Activated CD4-positive, alpha-beta memory T cell treated with anti-CD3 and anti-CD28 coated beads, Interleukin-2, amount 10 ng/mL, durations not matched to agents 7 days and 5 days (primary cell): ENCODE measurements around the gene SLC12A5. TPM values are rescaled to one million over a fixed set of nuclear protein-coding genes. Genes with fewer than 3 reads are reported as not detected.

Experiments
- CTCF ChIA-PET: fragments of 350-600 bp; sonication (Branson Sonifier 250); formaldehyde crosslinking; loops from one replicate; lab custom pipeline; 2021; ENCODE audit warnings: antibody characterized with exemption, inconsistent platforms; lab: Charles Lee
- POLR2A ChIA-PET: fragments of 350-600 bp; sonication (Branson Sonifier 250); formaldehyde crosslinking; loops from one replicate; lab custom pipeline; 2021; ENCODE audit warnings: antibody characterized with exemption; lab: Charles Lee
- DNase-seq: peaks from one replicate; pipeline ENCODE4 v3.0.0-alpha.2; 2020
- H3K27ac Mint-ChIP-seq: one replicate; pipeline ENCODE4 v1.8.0; 2021; ENCODE audit warnings: mild to moderate bottlenecking, mixed read lengths
- H3K27me3 Mint-ChIP-seq: one replicate; pipeline ENCODE4 v1.8.0; 2021; ENCODE audit warnings: mixed read lengths
- H3K36me3 Mint-ChIP-seq: one replicate; pipeline ENCODE4 v1.8.0; 2021; ENCODE audit warnings: low read depth, mixed read lengths
- H3K4me1 Mint-ChIP-seq: one replicate; pipeline ENCODE4 v1.8.0; 2021; ENCODE audit warnings: mixed read lengths
- H3K4me3 Mint-ChIP-seq: one replicate; pipeline ENCODE4 v1.8.0; 2021; ENCODE audit warnings: mild to moderate bottlenecking, mixed read lengths
- H3K9me3 Mint-ChIP-seq: one replicate; pipeline ENCODE4 v1.8.0; 2021; ENCODE audit warnings: mixed read lengths
- total RNA-seq, 2 experiments: library from RNA; stranded (reverse); gene quantifications; one replicate each; pipeline ENCODE4 v1.2.3, GENCODE V29; 2021

The SLC12A5 gene
- total RNA-seq, 2 experiments from 2014 or later, result 0.53 TPM; not detected in 1

DNA sequence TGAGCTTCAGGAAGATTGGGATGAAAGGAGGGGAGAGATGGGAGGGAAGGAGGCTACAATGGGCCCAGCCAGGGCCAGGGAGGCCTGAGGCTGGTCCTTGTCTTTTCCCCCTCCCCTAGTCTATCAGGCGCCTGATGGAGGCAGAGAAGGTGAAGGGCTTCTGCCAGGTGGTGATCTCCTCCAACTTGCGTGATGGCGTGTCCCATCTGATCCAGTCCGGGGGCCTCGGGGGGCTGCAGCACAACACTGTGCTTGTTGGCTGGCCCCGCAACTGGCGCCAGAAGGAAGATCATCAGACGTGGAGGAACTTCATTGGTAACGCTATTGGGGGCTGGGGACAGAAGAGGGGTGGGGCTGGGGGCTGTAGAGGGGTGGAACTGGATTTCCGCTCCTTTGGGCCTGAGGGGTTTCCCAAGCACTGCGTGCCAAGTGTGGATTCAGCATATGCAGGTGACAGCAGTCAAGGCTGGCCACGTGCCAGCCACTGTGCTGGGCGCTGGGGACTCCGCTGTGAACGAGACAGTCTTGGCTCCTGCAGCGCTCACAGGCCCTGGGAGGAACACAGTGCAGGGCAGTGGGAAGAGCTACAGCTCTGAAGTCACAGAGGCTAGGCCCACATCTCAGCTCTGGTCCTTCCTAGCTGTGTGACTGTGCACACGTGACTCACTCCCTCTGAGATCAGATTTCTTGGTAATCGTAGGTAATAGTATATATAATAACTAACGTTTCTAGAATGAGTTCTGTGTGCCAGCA lies 22.7 kb downstream of the SLC12A5 start:
- ChIA-PET CTCF (no interaction called here), POLR2A (no interaction called here)
- Mint-ChIP-seq H3K4me1 (no peaks in the 10 kb centered on the region), H3K27ac (no peak overlapping the region), H3K36me3 (no peaks in the 10 kb centered on the region), H3K4me3 (no peak overlapping the region), H3K27me3 (peaks cover 24% of the 10 kb centered on the region), H3K9me3 (no peaks in the 10 kb centered on the region)
- DNase-seq, result no peak

DNA sequence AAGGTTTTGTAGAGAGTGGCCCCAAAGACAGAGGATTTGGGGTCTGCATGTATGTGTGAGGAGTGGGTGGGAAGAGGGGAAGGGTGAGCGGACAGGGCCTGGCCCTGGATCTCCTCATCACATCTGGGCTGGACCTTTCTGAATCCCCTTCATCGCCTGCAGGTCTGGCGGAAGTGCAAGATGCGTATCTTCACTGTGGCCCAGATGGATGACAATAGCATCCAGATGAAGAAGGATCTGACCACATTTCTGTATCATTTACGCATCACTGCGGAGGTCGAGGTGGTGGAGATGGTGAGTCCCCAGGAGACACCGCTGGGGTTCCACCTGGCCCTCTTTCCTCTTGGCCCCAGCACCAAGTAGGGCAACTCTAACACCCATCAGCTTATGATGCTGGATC lies 24.4 kb downstream of the SLC12A5 start:
- Mint-ChIP-seq H3K27ac (no peak overlapping the region), H3K9me3 (no peaks in the 10 kb centered on the region)

DNA sequence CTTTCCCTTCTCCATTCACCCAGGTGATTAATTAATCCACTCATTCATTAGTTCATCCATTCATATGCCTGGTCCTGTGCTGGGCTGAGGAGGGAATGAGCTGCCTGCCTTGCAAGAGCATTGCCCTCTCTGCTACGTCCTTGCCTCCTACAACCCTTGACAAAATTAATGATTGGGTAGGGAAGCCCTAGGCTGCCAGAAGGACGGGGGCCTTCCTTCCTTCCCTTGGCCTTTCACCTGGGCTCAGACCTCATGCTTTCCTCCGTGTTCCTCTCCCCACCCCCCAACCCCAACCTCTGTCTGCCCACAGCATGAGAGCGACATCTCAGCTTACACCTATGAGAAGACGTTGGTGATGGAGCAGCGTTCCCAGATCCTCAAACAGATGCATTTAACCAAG lies 25.6 kb downstream of the SLC12A5 start:
- H3K36me3 Mint-ChIP-seq, result peaks cover 11% of the 10 kb centered on the region
- no peaks in the 10 kb centered on the region for H3K9me3 Mint-ChIP-seq
- ChIA-PET CTCF (no interaction called here), POLR2A (no interaction called here)
- H3K27ac Mint-ChIP-seq, result no peak overlapping the region
- no peak for DNase-seq
- peaks cover 15% of the 10 kb centered on the region for H3K4me1 Mint-ChIP-seq
- H3K27me3 Mint-ChIP-seq, result peaks cover 39% of the 10 kb centered on the region
- H3K4me3 Mint-ChIP-seq, result no peak overlapping the region

More for the DNA sequence above, 24.4 kb downstream of the SLC12A5 start:
- no peak for DNase-seq
- POLR2A ChIA-PET, result no interaction called here
- Mint-ChIP-seq H3K36me3 (peaks cover 4% of the 10 kb centered on the region), H3K4me1 (peaks cover 5% of the 10 kb centered on the region), H3K4me3 (no peak overlapping the region), H3K27me3 (peaks cover 36% of the 10 kb centered on the region)
- CTCF ChIA-PET, result no interaction called here

DNA sequence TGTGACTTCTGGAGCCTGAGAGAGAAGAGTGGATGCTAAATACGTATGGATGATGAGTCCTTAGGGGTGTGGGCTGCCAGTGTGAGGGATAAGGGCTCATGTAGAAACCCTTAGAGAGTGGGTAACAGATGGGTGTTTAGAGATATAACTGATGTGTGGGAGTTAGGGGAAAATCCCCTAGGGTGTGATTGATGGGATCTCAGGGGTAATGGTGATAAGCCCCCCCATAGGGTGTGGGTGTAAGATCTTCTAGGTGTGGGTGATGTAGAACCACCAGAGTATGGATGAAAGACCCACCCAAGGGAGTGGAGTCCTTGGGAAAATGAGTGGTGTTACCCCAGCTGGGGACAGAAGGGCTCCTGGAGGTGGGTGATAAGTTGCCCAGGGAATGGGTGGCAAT lies 26.3 kb downstream of the SLC12A5 start:
- H3K4me1 Mint-ChIP-seq, result peaks cover 21% of the 10 kb centered on the region
- H3K27me3 Mint-ChIP-seq, result peaks cover 39% of the 10 kb centered on the region
- POLR2A ChIA-PET, result no interaction called here
- H3K27ac Mint-ChIP-seq, result no peak overlapping the region
- peaks cover 15% of the 10 kb centered on the region for H3K36me3 Mint-ChIP-seq
- H3K9me3 Mint-ChIP-seq, result no peaks in the 10 kb centered on the region
- H3K4me3 Mint-ChIP-seq, result no peak overlapping the region
- CTCF ChIA-PET, result no interaction called here
- DNase-seq, result no peak

DNA sequence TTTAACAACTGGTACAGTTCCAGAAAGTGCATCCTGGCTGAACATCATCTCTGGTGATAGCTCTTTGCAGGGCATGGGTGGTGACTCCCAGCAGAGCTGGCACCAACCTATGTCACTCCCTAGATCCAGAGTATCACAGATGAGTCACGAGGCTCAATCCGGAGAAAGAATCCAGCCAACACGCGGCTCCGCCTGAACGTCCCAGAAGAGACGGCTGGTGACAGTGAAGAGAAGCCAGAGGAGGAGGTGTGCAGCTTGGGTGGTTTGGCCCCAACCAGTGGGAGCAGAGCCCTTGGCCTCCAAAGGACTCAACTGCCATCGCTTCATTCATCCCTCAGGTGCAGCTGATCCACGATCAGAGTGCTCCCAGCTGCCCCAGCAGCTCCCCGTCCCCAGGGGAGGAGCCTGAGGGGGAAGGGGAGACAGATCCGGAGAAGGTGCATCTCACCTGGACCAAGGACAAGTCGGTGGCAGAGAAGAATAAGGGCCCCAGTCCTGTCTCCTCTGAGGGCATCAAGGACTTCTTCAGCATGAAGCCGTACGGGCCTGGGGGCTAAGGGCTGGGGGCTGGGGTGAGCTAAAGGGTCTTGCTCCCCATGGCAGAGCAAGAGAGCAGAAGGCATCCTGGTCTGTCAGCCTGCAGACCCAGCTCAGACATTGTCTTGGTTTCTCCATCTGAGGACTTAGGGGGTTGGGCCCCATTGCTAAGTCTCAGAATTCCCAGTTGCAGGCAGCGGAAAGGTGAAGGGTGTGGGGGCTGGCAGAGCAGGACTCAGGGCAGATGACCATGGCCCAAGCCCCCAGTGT lies 27.2 kb downstream of the SLC12A5 start:
- CTCF ChIA-PET, result no interaction called here
- Mint-ChIP-seq H3K9me3 (no peaks in the 10 kb centered on the region), H3K4me3 (no peak overlapping the region), H3K36me3 (peaks cover 23% of the 10 kb centered on the region), H3K27ac (no peak overlapping the region), H3K27me3 (peaks cover 39% of the 10 kb centered on the region), H3K4me1 (peaks cover 31% of the 10 kb centered on the region)
- POLR2A ChIA-PET, result interaction anchor here (1.2 kb wide), 1 partner anchor 17 kb away, joined by 3 read pairs; no protein-coding TSS in a partner anchor
- DNase-seq, result no peak

DNA sequence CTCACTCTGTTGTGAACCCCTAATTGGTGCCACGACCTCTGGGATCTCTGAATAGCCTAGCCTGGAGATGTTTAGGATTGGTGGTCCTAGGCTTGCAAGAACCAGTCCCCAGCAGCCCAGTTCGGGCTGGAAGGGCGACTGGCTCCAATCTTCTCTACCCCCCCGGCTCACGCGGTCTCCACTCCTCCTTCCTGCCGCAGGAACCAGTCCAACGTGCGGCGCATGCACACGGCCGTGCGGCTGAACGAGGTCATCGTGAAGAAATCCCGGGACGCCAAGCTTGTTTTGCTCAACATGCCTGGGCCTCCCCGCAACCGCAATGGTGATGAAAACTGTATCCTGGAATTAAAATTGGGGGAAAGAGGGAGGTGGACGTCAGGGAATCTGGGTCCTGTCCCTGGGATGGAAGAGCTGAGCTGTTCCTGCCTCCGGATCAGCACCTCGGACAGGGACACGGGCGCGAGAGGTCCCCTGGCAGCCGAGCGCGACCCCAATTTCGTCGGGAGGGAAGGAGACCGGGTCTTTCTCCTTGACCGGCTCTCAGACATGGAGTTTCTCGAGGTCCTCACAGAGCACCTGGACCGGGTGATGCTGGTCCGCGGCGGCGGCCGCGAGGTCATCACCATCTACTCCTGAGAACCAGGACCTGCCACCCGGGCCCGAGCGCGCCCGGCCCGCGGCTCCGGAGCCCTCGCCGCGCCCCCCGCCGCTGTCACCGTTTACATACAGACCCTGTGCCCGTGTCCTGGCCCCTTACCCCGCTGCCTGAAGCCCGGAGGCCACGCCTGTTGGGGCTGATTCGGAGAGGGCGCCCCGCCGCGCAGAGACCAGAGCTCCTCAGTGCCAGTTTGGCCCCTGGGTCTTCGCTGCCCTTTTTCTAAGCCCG lies 28.2 kb downstream of the SLC12A5 start:
- H3K36me3 Mint-ChIP-seq, result peaks cover 33% of the 10 kb centered on the region
- H3K4me1 Mint-ChIP-seq, result peaks cover 40% of the 10 kb centered on the region
- H3K27ac Mint-ChIP-seq, result no peak overlapping the region
- CTCF ChIA-PET, result interaction anchor here (1.4 kb wide), 1 partner anchor 23 kb away, joined by 3 read pairs; no protein-coding TSS in a partner anchor
- POLR2A ChIA-PET, result interaction anchor here (1.2 to 1.3 kb wide), 2 partner anchors 16 to 123 kb away, joined by 3 read pairs; partner anchors contain the start of gene PCIF1
- no peaks in the 10 kb centered on the region for H3K9me3 Mint-ChIP-seq
- H3K27me3 Mint-ChIP-seq, result peaks cover 39% of the 10 kb centered on the region
- H3K4me3 Mint-ChIP-seq, result no peak overlapping the region
- peak; percentile 35 for DNase-seq

DNA sequence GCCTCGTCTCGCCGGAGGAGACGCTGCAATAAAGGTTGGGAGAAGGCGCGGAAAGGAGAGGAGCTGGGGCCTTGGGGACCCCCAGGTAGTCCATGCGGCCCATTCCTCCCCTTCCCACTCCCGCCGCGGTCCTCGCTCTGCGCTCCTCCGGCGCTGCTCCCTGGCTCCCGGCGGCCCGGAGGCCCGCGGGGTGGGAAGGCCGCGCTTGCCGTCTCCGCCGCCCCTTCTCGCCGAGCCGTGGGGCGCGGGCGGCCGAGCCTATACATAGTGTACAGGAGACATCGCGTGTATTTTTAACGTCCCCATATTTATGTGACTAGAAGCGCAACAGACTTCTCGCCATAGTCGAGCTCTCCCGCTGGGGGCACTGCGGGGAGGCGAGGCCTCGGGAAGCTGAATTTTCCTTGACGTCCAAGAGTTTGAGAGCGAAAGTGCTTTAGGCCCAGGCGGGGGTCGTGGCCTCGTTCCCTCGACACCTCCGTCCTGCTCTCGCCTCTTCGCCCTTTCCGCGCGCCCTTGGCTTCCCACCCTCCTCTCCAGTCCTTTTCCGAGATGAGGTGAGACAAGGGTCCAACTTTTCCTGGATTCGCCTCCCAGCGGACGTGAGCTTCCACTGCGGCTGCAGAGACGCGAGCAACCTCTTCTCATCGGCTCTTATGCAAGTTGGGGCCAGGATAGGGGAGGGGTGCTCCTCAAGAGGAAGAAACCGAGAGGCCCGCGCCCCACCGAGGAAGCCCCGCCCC lies 29.0 kb downstream of the SLC12A5 start:
- H3K9me3 Mint-ChIP-seq, result no peaks in the 10 kb centered on the region
- no peak overlapping the region for H3K4me3 Mint-ChIP-seq
- POLR2A ChIA-PET, result interaction anchor here (1.2 to 1.3 kb wide), 2 partner anchors 15 to 123 kb away, joined by 3 read pairs; partner anchors contain the start of gene PCIF1
- peak; percentile 32 for DNase-seq
- peaks cover 39% of the 10 kb centered on the region for H3K27me3 Mint-ChIP-seq
- H3K4me1 Mint-ChIP-seq, result peaks cover 44% of the 10 kb centered on the region
- H3K27ac Mint-ChIP-seq, result no peak overlapping the region
- H3K36me3 Mint-ChIP-seq, result peaks cover 41% of the 10 kb centered on the region
- CTCF ChIA-PET, result interaction anchor here (1.2 to 1.4 kb wide), 3 partner anchors 23 to 43 kb away, joined by 3 to 4 read pairs (median 3); no protein-coding TSS in a partner anchor

DNA sequence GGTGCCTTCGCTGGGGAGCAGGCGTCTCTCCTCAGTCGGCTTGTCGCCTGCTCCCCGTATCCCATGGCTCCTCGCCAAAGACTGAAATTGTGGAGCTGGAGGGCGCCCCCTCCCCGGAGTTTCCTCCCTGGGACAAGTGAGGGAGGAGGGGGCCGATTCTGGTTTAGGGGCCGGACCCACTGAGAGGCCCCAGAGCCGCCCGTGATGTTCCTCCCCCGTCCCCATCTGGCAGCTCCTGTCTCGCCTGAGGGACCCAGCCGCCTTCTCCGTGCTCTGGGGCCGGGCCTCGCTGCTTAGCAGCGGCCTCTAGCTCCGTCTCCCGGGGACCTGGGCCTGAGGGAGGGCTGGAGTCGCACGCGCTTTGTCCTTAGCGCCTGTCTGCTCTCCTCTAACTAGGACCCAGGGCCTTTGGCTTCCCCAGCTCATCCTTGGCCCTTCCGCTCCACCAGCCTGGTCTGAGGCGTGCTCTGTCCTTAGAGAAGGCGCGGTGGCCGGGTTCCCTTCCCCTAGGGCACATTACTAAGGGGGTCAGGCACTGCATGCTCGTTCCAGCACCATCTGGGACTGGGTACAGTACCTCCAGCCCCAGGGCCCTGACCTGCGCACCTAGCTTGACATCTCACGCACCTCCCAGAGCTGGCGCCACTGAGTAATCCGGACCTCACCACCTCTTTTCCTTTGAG lies 29.7 kb downstream of the SLC12A5 start:
- Mint-ChIP-seq H3K27me3 (peaks cover 39% of the 10 kb centered on the region), H3K9me3 (no peaks in the 10 kb centered on the region), H3K4me1 (peaks cover 51% of the 10 kb centered on the region), H3K4me3 (no peak overlapping the region), H3K27ac (no peak overlapping the region), H3K36me3 (peaks cover 48% of the 10 kb centered on the region)
- no peak for DNase-seq
- CTCF ChIA-PET, result interaction anchor here (1.2 to 1.4 kb wide), 3 partner anchors 22 to 44 kb away, joined by 3 to 4 read pairs (median 3); no protein-coding TSS in a partner anchor
- POLR2A ChIA-PET, result interaction anchor here (1.3 kb wide), 1 partner anchor 124 kb away, joined by 3 read pairs; the partner anchor contains the start of gene PCIF1

DNA sequence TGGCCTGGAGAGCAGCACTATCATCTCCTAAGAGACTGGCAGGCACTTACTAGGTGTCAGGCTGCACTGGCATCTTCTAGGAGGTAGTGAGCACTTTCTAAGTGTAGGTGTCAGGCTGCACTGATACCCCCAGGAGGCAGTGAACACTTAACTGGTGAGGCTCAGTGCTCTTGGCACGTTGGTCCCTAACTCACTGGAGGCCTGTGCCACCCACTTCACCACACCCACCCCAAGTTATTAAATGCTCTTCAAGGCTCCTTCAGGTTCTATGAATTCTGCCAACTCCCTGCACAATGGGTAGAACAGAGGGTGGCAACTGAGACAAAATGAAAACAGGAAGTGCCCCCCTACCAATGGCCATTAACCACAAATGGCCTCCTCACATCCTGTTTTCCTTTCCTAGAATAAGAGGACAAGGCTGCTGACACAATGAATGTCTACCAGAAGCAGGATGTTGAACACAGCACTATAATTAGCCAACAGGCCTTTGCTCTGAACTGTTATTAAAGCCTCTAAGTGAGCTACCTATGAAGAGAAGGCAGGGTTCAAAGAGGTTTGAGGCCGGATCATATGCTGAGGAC lies 31.4 kb downstream of the SLC12A5 start:
- Mint-ChIP-seq H3K27ac (peak overlapping the region; percentile 82), H3K4me1 (peaks cover 59% of the 10 kb centered on the region), H3K27me3 (peaks cover 29% of the 10 kb centered on the region), H3K4me3 (no peak overlapping the region), H3K9me3 (no peaks in the 10 kb centered on the region), H3K36me3 (peaks cover 64% of the 10 kb centered on the region)
- peak; percentile 48 for DNase-seq
- ChIA-PET POLR2A (interaction anchor here (1.3 to 1.4 kb wide), 2 partner anchors 18 to 28 kb away, joined by 3 to 8 read pairs; no protein-coding TSS in a partner anchor), CTCF (interaction anchor here (0.8 to 2.6 kb wide), 6 partner anchors 24 to 288 kb away, joined by 3 to 10 read pairs (median 4); no protein-coding TSS in a partner anchor)

DNA sequence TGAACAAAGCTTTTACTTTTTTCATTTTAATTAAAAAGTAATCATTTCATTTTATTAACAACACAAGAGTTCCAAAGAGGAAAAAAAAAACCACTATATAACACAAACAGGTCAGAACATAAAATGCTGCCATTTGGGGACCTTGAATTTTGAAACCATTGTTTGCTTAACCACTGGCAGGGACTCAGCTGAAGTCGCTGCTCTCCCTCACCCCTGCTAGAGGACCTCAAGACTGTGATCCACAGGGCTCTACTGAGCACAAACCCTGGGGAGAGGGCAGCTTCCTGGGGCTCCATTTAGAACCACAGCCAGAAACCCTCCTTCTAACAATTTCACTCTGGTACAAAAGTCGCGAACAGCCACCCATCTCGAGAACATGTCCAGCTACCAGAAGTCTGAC lies 32.0 kb downstream of the SLC12A5 start:
- Mint-ChIP-seq H3K27me3 (peaks cover 23% of the 10 kb centered on the region), H3K36me3 (peaks cover 69% of the 10 kb centered on the region), H3K4me3 (no peak overlapping the region), H3K27ac (peak overlapping the region; percentile 82), H3K9me3 (no peaks in the 10 kb centered on the region), H3K4me1 (peaks cover 59% of the 10 kb centered on the region)
- POLR2A ChIA-PET, result interaction anchor here (1.3 to 1.4 kb wide), 2 partner anchors 17 to 27 kb away, joined by 3 to 8 read pairs; no protein-coding TSS in a partner anchor
- CTCF ChIA-PET, result interaction anchor here (0.8 to 2.6 kb wide), 6 partner anchors 24 to 288 kb away, joined by 3 to 10 read pairs (median 4); no protein-coding TSS in a partner anchor
- DNase-seq, result no peak

DNA sequence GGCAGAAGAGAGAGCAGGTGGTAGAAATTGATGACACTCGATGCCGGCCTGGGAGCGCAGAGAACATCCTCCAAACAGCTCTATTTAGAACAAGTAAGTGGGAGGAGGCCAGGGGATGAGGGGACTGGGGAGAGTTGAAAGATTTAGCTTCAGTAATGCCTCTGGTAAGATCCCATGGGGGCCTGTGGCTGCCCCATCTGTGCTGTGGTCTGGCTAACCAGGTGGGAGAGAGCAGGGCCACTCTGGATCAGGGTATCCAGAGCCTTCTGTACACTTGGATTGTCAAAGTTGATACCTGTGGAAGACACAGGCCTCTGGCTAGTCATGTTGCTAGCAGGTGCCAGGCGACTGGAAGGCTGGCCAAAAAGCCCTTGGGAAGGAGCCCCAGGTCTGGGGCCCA lies 33.1 kb downstream of the SLC12A5 start:
- H3K36me3 Mint-ChIP-seq, result peaks cover 77% of the 10 kb centered on the region

More for the DNA sequence above, 33.1 kb downstream of the SLC12A5 start:
- no peaks in the 10 kb centered on the region for H3K9me3 Mint-ChIP-seq
- H3K27me3 Mint-ChIP-seq, result peaks cover 14% of the 10 kb centered on the region
- CTCF ChIA-PET, result interaction anchor here (2.1 to 2.6 kb wide), 2 partner anchors 26 to 48 kb away, joined by 9 to 10 read pairs; no protein-coding TSS in a partner anchor
- peak overlapping the region; percentile 82 for H3K27ac Mint-ChIP-seq
- no peak for DNase-seq
- POLR2A ChIA-PET, result no interaction called here
- H3K4me3 Mint-ChIP-seq, result no peak overlapping the region
- peaks cover 59% of the 10 kb centered on the region for H3K4me1 Mint-ChIP-seq
